PFSK-1 (cell line): ENCODE measurements around the gene GPN2.

Experiments
- FOXP2 ChIP-seq: optimal IDR thresholded peaks from 2 replicates; pipeline ENCODE3; 2011; ENCODE audit warnings: borderline replicate concordance, control low read depth, inconsistent platforms; ENCODE audit not compliant: insufficient read depth; ENCODE audit errors: extremely low read length, extremely low read depth
- POLR2AphosphoS5 ChIP-seq: IDR thresholded peaks from 2 replicates; pipeline ENCODE4 v1.6.1; 2012; ENCODE audit warnings: low read depth, mild to moderate bottlenecking, control low read depth, low read length, moderate library complexity
- REST ChIP-seq, 2 experiments: IDR thresholded peaks; 2 replicates each; pipeline versions ENCODE4 v1.6.1 to v1.8.0; 2011 to 2012; ENCODE audit warnings: low read depth in 2 of 2, low read length in 2 of 2, control low read depth in 1 of 2, inconsistent platforms in 1 of 2, mild to moderate bottlenecking in 1 of 2, moderate library complexity in 1 of 2; ENCODE audit not compliant: insufficient read depth in 1 of 2
- SIN3A ChIP-seq: IDR thresholded peaks from 2 replicates; pipeline ENCODE4 v1.6.1; 2012; ENCODE audit warnings: mild to moderate bottlenecking, low read length, moderate library complexity, borderline replicate concordance; ENCODE audit not compliant: insufficient read depth
- TAF1 ChIP-seq: IDR thresholded peaks from 2 replicates; pipeline ENCODE4 v1.6.1; 2012; ENCODE audit warnings: low read length, control low read depth, borderline replicate concordance; ENCODE audit not compliant: insufficient read depth

GPN2 gene

DNA sequence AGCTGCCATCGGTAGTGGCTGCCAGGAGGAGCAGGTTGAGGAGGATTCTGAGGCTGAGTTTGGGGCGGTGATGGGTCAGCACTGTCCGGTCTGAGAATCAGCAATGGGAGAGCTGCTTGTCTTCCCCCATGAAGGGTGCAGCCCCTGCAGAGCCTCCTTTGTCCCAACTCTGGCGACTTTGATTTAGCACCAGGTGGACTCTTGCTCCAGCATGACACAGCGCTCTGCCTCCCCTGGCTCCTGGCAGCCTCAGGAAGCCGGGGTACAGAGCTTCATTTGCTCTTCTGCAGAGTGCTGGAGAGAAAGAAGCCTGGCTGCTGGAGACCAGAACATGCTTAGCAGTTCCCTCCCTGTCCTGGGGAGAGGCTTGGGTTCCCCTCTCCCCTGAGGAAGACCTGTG is 50.3 kb downstream of the GPN2 start:
- no peak for TF ChIP-seq REST (IDR thresholded peaks at IDR 0.05; ENCODE audit: insufficient read depth in 1 of 2, low read depth in 2 of 2, low read length in 2 of 2)
- TF ChIP-seq SIN3A = no peak
- TF ChIP-seq POLR2AphosphoS5 = no peak
- no peak for TF ChIP-seq TAF1
- no peak for TF ChIP-seq FOXP2

GRCh38 chr1:26839339-26839722 is 50.8 kb downstream of the GPN2 start:
- TF ChIP-seq POLR2AphosphoS5 (no peak), FOXP2 (no peak), REST (IDR thresholded peaks at IDR 0.05; ENCODE audit: insufficient read depth in 1 of 2, low read depth in 2 of 2, low read length in 2 of 2) (no peak), SIN3A (no peak), TAF1 (no peak)

DNA sequence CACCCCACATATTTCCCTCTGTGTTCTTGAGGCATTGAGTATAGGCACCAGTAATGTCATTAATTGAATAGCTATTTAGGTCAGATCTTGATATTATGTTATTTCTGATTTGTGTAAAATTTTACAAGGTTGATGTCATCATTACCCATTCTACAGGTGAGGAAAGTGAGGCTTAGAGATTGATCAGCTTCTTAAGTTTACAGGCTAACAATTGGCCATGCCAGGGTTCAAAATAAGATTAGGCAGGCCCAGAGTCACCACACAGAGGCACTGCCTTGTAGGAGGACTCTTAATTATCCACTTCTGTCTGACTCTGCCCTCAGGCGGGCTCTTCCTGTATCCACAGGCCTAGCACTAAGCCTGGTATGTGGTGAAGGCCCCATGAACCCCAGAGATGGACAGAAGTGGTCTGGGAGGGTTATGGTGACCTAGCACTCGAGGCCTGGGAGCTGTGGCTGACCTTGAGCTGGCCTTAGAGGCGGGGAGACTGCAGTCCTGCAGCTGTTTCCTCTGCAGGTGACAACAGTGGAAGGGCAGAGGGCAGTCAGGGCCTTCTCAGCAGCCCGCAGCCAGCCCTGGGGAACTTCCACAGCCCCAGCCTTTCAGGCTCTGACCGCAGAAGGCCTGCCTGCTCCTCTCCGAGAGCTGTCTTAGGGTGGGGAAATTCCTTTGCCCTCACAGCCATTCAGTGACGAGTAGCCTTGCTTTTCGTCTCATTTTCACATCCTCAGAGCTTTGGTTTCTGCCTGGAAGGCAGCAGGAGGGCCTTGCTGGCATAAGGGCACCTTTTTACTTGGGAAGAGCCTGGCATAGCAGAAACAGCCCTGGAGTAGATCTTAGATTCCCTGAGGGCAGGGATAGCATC is 51.4 kb downstream of the GPN2 start:
- TF ChIP-seq REST (IDR thresholded peaks at IDR 0.05; ENCODE audit: insufficient read depth in 1 of 2, low read depth in 2 of 2, low read length in 2 of 2) = no peak
- TF ChIP-seq POLR2AphosphoS5 = no peak
- TF ChIP-seq TAF1 = no peak
- TF ChIP-seq FOXP2 = no peak
- no peak for TF ChIP-seq SIN3A

DNA sequence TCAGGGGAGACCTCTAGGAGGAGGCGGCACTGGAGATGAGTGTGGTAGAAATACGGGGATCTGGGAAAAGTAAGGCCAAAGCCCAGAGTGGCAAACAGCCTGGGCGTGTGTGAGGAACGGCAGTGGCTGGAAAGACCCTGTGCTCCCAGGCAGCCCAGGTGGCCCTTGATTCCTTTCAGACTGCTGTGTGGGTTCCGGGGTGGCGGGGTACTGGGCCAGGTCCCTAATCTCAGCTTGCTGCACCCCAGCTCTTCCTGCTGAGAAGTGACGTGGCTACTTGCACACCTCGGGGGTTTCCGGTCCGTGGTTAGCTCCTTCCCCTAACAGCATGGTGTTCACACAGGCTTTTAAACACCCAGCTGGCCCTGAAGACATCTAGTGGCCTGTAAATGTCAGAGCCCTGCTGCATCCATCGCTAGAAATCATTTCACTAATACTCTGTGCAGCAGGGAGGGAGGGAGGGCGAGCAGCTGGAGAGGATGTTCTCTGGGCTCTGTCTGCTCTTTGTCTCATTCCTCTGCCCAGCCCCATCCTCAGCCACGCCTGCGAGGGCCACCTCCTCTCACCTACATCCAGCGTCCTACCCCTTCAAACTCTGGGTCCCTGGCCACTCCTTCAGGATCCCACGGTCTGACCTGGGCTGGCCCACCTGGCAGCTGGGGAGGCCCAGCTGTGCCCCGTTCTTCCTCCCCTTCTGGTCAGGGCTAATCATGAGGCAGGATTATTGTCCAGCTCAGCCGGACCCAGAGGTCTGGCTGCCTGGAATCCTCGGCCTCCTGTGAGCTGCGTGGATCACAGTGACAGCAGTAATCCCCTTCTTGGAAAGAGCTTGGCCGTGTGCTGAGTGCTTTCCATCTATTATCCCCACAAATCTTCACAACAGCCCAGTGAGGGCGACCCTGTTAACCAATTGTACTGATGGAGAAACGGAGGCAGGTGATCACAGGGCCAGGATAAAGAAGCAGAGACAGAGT is 56.4 kb downstream of the GPN2 start:
- no peak for TF ChIP-seq TAF1
- TF ChIP-seq FOXP2 = no peak
- no peak for TF ChIP-seq REST (IDR thresholded peaks at IDR 0.05; ENCODE audit: insufficient read depth in 1 of 2, low read depth in 2 of 2, low read length in 2 of 2)
- no peak for TF ChIP-seq POLR2AphosphoS5
- TF ChIP-seq SIN3A = no peak
